HEK293 (cell line): ENCODE data around the gene CCDC57.
A peak's percentile ranks its signal among the peaks of the same experiment; 100 is the strongest.

Experiments used
- CTCF ChIA-PET: fragments of 350-600 bp; formaldehyde crosslinking; extraction: SDS; loops from one replicate; lab custom pipeline; 2021; ENCODE audit warnings: antibody characterized with exemption; lab: Yijun Ruan, JAX
- POLR2A ChIA-PET: fragments of 300-600 bp; formaldehyde crosslinking; extraction: SDS; loops from one replicate; lab custom pipeline; 2020; ENCODE audit warnings: antibody characterized with exemption, inconsistent platforms; lab: Yijun Ruan, JAX
- H3K27ac ChIP-seq: fragments of 200-500 bp; sonication (Bioruptor generic); 2 replicates; pipeline ENCODE4 v1.5.1; 2014; ENCODE audit warnings: low read depth, low read length, control low read depth, inconsistent platforms; ENCODE audit errors: extremely low read depth
- H3K36me3 ChIP-seq, 2 experiments: fragments of 200-500 bp in 1 of 2; sonication (Bioruptor generic) in 1 of 2; 1 replicate in 1 of 2; 2 replicates in 1 of 2; pipeline ENCODE4 v1.5.1; 2014 to 2017; ENCODE audit warnings: inconsistent platforms in 2 of 2, low read length in 2 of 2; ENCODE audit not compliant: control insufficient read depth in 2 of 2, insufficient read depth in 1 of 2
- H3K4me1 ChIP-seq: fragments of 200-500 bp; sonication (Bioruptor generic); 2 replicates; pipeline ENCODE4 v1.5.1; 2014; ENCODE audit warnings: mild to moderate bottlenecking, low read length, inconsistent platforms; ENCODE audit not compliant: control insufficient read depth, insufficient read depth
- H3K4me3 ChIP-seq: 2 replicates; pipeline ENCODE4 v1.5.1; 2011; ENCODE audit warnings: low read depth, mild to moderate bottlenecking, control low read depth, low read length, moderate library complexity
- H3K9me3 ChIP-seq: fragments of 200-500 bp; sonication (Bioruptor generic); 2 replicates; pipeline ENCODE4 v1.5.1; 2014; ENCODE audit warnings: low read depth, low read length, inconsistent platforms; ENCODE audit not compliant: control insufficient read depth, insufficient read depth
- BCL11B ChIP-seq: fragments of 450-650 bp; formaldehyde crosslinking; IDR thresholded peaks from 2 replicates; pipeline ENCODE4 v1.5.1; 2016; ENCODE audit warnings: low read depth, missing biosample characterization, missing genetic modification characterization
- FEZF1 ChIP-seq: fragments of 450-650 bp; formaldehyde crosslinking; IDR thresholded peaks from 2 replicates; pipeline ENCODE4 v1.5.1; 2016; ENCODE audit warnings: missing biosample characterization, missing genetic modification characterization
- INSM2 ChIP-seq: fragments of 450-650 bp; formaldehyde crosslinking; IDR thresholded peaks from 2 replicates; pipeline ENCODE4 v1.5.1; 2016; ENCODE audit warnings: missing biosample characterization, missing genetic modification characterization
- KLF10 ChIP-seq: fragments of 450-650 bp; IDR thresholded peaks from 2 replicates; pipeline ENCODE4 v1.5.1; 2018; ENCODE audit warnings: missing biosample characterization, mild to moderate bottlenecking, missing genetic modification characterization
- KLF9 ChIP-seq: fragments of 450-650 bp; formaldehyde crosslinking; IDR thresholded peaks from 2 replicates; pipeline ENCODE4 v1.5.1; 2016; ENCODE audit warnings: missing biosample characterization, missing genetic modification characterization, low read depth
- MYNN ChIP-seq: fragments of 450-650 bp; formaldehyde crosslinking; IDR thresholded peaks from 2 replicates; pipeline ENCODE4 v1.5.1; 2016; ENCODE audit warnings: missing biosample characterization, missing genetic modification characterization, borderline replicate concordance
- OVOL3 ChIP-seq: fragments of 450-650 bp; formaldehyde crosslinking; IDR thresholded peaks from 2 replicates; pipeline ENCODE4 v1.5.1; 2016; ENCODE audit warnings: missing biosample characterization, missing genetic modification characterization
- PRDM4 ChIP-seq: fragments of 450-650 bp; formaldehyde crosslinking; IDR thresholded peaks from 2 replicates; pipeline ENCODE4 v1.5.1; 2017; ENCODE audit warnings: missing biosample characterization, missing genetic modification characterization
- WT1 ChIP-seq: fragments of 450-650 bp; formaldehyde crosslinking; IDR thresholded peaks from 2 replicates; pipeline ENCODE4 v1.5.1; 2016; ENCODE audit warnings: missing biosample characterization, missing genetic modification characterization
- ZBTB7A ChIP-seq: fragments of 450-650 bp; formaldehyde crosslinking; IDR thresholded peaks from 2 replicates; pipeline ENCODE4 v1.5.1; 2016; ENCODE audit warnings: low read depth, missing biosample characterization, missing genetic modification characterization
- ZBTB8A ChIP-seq: fragments of 450-650 bp; formaldehyde crosslinking; IDR thresholded peaks from 2 replicates; pipeline ENCODE4 v1.5.1; 2016; ENCODE audit warnings: missing biosample characterization, missing genetic modification characterization
- ZNF121 ChIP-seq: fragments of 450-650 bp; formaldehyde crosslinking; IDR thresholded peaks from 2 replicates; pipeline ENCODE4 v1.5.1; 2016; ENCODE audit warnings: missing biosample characterization, missing genetic modification characterization
- ZNF140 ChIP-seq: fragments of 450-650 bp; formaldehyde crosslinking; IDR thresholded peaks from 2 replicates; pipeline ENCODE4 v1.5.1; 2016; ENCODE audit warnings: missing biosample characterization, missing genetic modification characterization
- ZNF24 ChIP-seq: fragments of 450-650 bp; formaldehyde crosslinking; IDR thresholded peaks from 2 replicates; pipeline ENCODE4 v1.5.1; 2016; ENCODE audit warnings: missing biosample characterization, missing genetic modification characterization
- ZNF311 ChIP-seq: fragments of 450-650 bp; formaldehyde crosslinking; IDR thresholded peaks from 2 replicates; pipeline ENCODE4 v1.5.1; 2017; ENCODE audit warnings: missing biosample characterization, missing genetic modification characterization, borderline replicate concordance
- ZNF488 ChIP-seq: fragments of 450-650 bp; formaldehyde crosslinking; IDR thresholded peaks from 2 replicates; pipeline ENCODE4 v1.5.1; 2016; ENCODE audit warnings: missing biosample characterization, missing genetic modification characterization
- ZNF529 ChIP-seq: fragments of 450-650 bp; formaldehyde crosslinking; IDR thresholded peaks from 2 replicates; pipeline ENCODE4 v1.5.1; 2017; ENCODE audit warnings: missing genetic modification characterization, missing biosample characterization; ENCODE audit not compliant: insufficient replicate concordance
- ZNF530 ChIP-seq: fragments of 450-650 bp; formaldehyde crosslinking; IDR thresholded peaks from 2 replicates; pipeline ENCODE4 v1.5.1; 2016; ENCODE audit warnings: low read depth, missing biosample characterization, missing genetic modification characterization
- ZNF580 ChIP-seq: fragments of 450-650 bp; formaldehyde crosslinking; IDR thresholded peaks from 2 replicates; pipeline ENCODE4 v1.5.1; 2016; ENCODE audit warnings: missing biosample characterization, missing genetic modification characterization
- ZNF76 ChIP-seq: fragments of 450-650 bp; formaldehyde crosslinking; IDR thresholded peaks from 2 replicates; pipeline ENCODE4; 2016; ENCODE audit warnings: low read depth, missing biosample characterization, missing genetic modification characterization, borderline replicate concordance
- ZNF776 ChIP-seq: fragments of 450-650 bp; formaldehyde crosslinking; IDR thresholded peaks from 2 replicates; pipeline ENCODE4 v1.5.0; 2017; ENCODE audit warnings: missing biosample characterization, missing genetic modification characterization, borderline replicate concordance
- ZNF792 ChIP-seq: fragments of 450-650 bp; formaldehyde crosslinking; IDR thresholded peaks from 2 replicates; pipeline ENCODE4 v1.5.1; 2016; ENCODE audit warnings: missing biosample characterization, missing genetic modification characterization
- ZSCAN18 ChIP-seq: fragments of 450-650 bp; formaldehyde crosslinking; IDR thresholded peaks from 2 replicates; pipeline ENCODE4 v1.5.1; 2016; ENCODE audit warnings: missing biosample characterization, missing genetic modification characterization
- TF ChIP-seq, protein P1 (sequence below): fragments of 450-650 bp; formaldehyde crosslinking; IDR thresholded peaks from 2 replicates; pipeline ENCODE4 v1.5.1; 2016; ENCODE audit warnings: missing biosample characterization, missing genetic modification characterization
- TF ChIP-seq, protein P2 (sequence below): fragments of 450-650 bp; formaldehyde crosslinking; IDR thresholded peaks from 2 replicates; pipeline ENCODE4 v1.5.1; 2016; ENCODE audit warnings: missing biosample characterization, missing genetic modification characterization

CCDC57 gene

GRCh38 chr17:82092628-82092994 lies 120.0 kb downstream of the CCDC57 start:
- H3K9me3 ChIP-seq: no peaks in the 10 kb centered on the region
- POLR2A ChIA-PET: interaction anchor here (0.6 to 1.9 kb wide), 5 partner anchors 12 to 154 kb away, joined by 4 to 5 read pairs (median 4); partner anchors contain the start of gene DCXR
- H3K27ac ChIP-seq: 0 out of 2 replicates have a peak overlapping the region, but pooled peaks have one; percentile 9
- TF ChIP-seq ZSCAN18 (tag by site-specific recombination) (no peak), ZNF530 (no peak), ZNF580 (tag by site-specific recombination) (no peak), ZNF311 (tag by site-specific recombination) (no peak), INSM2 (tag by site-specific recombination) (no peak), ZNF76 (no peak), KLF9 (no peak), ZBTB7A (tag by site-specific recombination) (no peak), ZNF140 (no peak), ZNF488 (no peak), ZNF529 (tag by site-specific recombination) (no peak)
- TF ChIP-seq, protein P1, sequence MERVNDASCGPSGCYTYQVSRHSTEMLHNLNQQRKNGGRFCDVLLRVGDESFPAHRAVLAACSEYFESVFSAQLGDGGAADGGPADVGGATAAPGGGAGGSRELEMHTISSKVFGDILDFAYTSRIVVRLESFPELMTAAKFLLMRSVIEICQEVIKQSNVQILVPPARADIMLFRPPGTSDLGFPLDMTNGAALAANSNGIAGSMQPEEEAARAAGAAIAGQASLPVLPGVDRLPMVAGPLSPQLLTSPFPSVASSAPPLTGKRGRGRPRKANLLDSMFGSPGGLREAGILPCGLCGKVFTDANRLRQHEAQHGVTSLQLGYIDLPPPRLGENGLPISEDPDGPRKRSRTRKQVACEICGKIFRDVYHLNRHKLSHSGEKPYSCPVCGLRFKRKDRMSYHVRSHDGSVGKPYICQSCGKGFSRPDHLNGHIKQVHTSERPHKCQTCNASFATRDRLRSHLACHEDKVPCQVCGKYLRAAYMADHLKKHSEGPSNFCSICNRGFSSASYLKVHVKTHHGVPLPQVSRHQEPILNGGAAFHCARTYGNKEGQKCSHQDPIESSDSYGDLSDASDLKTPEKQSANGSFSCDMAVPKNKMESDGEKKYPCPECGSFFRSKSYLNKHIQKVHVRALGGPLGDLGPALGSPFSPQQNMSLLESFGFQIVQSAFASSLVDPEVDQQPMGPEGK: no peak
- CTCF ChIA-PET: no interaction called here
- H3K4me3 ChIP-seq: no peak overlapping the region
- H3K4me1 ChIP-seq: 0 out of 2 replicates have a peak, but pooled peaks cover 5% of the 10 kb centered on the region
- peaks cover 20 to 92% of the 10 kb centered on the region in 2 experiments for H3K36me3 ChIP-seq

DNA sequence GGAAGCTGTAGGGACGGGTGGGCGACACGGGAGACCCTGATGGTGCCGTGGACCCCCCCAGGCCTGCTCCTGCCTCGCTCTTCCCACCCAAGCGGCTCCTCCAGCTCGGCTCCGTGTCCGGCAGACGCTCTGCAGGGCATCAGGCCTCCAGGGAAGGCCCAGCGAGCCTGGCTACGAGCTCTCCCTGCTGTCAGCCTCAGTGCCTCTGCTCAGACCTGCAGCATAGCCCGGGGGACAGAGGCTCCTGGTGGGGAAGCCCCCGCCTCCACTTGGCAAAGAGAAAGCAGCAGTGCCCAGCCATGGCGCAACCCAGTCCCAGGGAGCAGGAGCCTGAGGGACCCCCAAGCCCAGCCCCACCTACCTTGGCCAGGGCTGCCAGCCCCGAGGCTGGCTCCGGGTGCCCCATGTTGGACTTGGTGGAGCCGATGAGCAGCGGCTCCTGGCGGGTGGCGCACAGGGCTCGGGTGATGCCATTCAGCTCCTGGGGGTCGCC lies 120.5 kb downstream of the CCDC57 start:
- H3K36me3 ChIP-seq: peaks cover 24 to 97% of the 10 kb centered on the region in 2 experiments
- H3K27ac ChIP-seq: peak overlapping the region; percentile 24; the same call in 1 of the 2 replicates
- H3K9me3 ChIP-seq: no peaks in the 10 kb centered on the region
- H3K4me3 ChIP-seq: no peak overlapping the region
- ChIA-PET CTCF (no interaction called here), POLR2A (interaction anchor here (0.6 to 1.9 kb wide), 6 partner anchors 11 to 55 kb away, joined by 3 to 5 read pairs (median 4); partner anchors contain the start of gene DCXR)
- 0 out of 2 replicates have a peak, but pooled peaks cover 5% of the 10 kb centered on the region for H3K4me1 ChIP-seq
- TF ChIP-seq ZNF776 (tag by site-specific recombination): no peak
- TF ChIP-seq FEZF1 (tag by site-specific recombination): no peak
- no peak for TF ChIP-seq OVOL3 (tag by site-specific recombination)
- no peak for TF ChIP-seq ZNF121
- TF ChIP-seq BCL11B (tag by site-specific recombination): no peak
- TF ChIP-seq, protein P2, sequence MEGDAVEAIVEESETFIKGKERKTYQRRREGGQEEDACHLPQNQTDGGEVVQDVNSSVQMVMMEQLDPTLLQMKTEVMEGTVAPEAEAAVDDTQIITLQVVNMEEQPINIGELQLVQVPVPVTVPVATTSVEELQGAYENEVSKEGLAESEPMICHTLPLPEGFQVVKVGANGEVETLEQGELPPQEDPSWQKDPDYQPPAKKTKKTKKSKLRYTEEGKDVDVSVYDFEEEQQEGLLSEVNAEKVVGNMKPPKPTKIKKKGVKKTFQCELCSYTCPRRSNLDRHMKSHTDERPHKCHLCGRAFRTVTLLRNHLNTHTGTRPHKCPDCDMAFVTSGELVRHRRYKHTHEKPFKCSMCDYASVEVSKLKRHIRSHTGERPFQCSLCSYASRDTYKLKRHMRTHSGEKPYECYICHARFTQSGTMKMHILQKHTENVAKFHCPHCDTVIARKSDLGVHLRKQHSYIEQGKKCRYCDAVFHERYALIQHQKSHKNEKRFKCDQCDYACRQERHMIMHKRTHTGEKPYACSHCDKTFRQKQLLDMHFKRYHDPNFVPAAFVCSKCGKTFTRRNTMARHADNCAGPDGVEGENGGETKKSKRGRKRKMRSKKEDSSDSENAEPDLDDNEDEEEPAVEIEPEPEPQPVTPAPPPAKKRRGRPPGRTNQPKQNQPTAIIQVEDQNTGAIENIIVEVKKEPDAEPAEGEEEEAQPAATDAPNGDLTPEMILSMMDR (tag by site-specific recombination): no peak
- TF ChIP-seq ZNF24 (tag by site-specific recombination): no peak
- TF ChIP-seq ZBTB8A (tag by site-specific recombination): no peak
- TF ChIP-seq ZNF76: no peak
- TF ChIP-seq ZNF792 (tag by site-specific recombination): no peak
- TF ChIP-seq PRDM4: no peak
- no peak for TF ChIP-seq WT1
- TF ChIP-seq KLF10 (tag by site-specific recombination): no peak
- TF ChIP-seq MYNN (tag by site-specific recombination): no peak
